ENCODE data around the gene S1PR4. TPM values are rescaled to one million over a fixed set of nuclear protein-coding genes. Genes with fewer than 3 reads are reported as not detected.

The S1PR4 gene
- total RNA-seq, 1 donor = not detected

DNA sequence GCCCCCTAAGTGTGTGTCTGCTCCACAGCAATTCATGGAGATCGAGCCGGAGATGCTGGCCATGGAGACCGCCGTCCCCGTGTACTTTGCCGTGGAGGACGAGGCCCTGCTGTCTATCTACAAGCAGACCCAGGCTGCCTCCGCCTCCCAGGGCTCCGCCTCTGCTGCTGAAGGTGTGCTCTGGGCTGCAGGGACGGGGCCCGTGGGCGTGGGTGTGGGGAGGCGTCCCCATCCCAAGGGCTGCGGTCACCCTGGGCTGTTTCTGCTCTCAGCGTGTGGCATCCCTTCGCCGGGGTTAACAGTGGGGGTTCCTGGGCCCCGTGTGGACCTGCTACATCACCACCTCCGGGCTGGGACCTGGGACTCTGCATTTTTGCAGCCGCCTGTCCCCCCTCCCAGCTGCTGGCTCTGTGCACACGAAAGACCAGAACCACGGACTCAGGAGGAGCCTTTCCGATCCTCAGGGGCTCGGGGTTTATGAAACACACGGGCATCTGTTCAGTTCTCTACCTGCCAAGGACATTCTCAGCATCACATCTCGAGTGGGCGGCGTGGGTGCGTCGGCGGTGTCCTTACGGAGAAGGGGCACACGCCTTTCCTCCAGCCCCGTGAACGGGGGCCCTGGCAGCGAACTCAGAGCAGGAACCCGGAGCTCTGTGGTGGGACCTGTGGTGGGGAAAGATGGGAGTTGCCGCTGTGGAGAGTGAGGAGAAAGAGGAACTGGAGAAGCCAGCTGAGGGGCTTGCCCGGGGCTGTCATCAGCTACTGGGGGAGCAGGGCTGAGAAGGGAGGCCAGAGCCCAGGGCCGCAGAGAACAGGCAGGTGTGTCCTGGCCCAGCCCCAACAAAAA is 14.9 kb downstream of the S1PR4 start:
- peaks cover 51% of the 10 kb centered on the region for H3K79me2 ChIP-seq (ENCODE audit: insufficient read depth, low read length)
- DNase-seq (ENCODE audit: insufficient read length, low spot score, missing footprints) = no peak

DNA sequence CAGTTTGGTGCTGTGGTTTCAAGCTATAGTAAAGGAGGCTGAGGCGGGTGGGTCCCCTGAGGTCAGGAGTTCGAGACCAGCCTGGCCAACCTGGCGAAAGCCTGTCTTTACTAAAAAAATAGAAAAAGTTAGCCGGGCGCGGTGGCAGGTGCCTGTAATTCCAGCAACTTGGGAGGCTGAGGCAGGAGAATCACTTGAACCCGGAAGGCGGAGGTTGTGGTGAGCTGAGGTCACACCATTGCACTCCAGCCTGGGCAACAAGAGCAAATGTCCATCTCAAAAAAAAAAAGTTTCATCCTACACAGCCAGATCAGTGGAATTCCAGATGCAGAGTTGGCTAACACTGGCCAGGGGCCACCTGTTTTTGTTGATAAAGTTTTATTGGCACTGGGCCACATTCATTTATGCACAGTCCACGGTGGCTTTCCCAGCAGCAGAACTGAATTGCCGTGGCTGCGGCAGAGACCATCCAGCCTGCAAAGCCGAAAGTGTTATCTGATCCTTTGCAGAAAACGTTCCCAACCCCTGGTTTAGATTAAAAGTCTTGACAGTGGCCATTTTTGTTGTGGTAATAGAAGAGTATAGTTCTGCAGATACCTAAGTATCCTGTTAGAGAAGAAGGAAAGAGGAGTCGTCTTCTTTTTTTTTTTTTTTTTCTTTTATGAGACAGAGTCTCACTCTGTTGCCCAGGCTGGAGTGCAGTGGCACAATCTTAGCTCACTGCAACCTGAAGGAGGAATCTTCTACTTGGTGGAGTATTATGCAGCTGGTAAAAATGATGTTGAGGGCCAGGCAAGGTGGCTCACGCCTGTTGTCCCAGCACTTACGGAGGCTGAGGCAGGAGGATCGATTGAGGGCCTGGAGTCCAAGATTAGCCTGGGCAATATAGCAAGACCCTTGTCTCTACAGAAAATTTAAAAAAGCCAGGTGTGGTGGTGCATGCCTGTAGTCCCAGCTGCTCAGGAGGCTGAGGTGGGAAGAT is 15.8 kb downstream of the S1PR4 start:
- no peak overlapping the region for H2AFZ ChIP-seq (ENCODE audit: low read length)
- peaks cover 4% of the 10 kb centered on the region for H3K36me3 ChIP-seq (ENCODE audit: insufficient read depth, low read length)
- no peak overlapping the region for H3K4me2 ChIP-seq (ENCODE audit: insufficient read depth, low read length)
- TF ChIP-seq, protein P1, sequence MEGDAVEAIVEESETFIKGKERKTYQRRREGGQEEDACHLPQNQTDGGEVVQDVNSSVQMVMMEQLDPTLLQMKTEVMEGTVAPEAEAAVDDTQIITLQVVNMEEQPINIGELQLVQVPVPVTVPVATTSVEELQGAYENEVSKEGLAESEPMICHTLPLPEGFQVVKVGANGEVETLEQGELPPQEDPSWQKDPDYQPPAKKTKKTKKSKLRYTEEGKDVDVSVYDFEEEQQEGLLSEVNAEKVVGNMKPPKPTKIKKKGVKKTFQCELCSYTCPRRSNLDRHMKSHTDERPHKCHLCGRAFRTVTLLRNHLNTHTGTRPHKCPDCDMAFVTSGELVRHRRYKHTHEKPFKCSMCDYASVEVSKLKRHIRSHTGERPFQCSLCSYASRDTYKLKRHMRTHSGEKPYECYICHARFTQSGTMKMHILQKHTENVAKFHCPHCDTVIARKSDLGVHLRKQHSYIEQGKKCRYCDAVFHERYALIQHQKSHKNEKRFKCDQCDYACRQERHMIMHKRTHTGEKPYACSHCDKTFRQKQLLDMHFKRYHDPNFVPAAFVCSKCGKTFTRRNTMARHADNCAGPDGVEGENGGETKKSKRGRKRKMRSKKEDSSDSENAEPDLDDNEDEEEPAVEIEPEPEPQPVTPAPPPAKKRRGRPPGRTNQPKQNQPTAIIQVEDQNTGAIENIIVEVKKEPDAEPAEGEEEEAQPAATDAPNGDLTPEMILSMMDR (IDR thresholded peaks at IDR 0.05; ENCODE audit: extremely low read depth, low read depth, low read length) = no peak
- no peak for DNase-seq (ENCODE audit: insufficient read length, low spot score, missing footprints)
- H4K20me1 ChIP-seq (ENCODE audit: insufficient read depth, low read length) = peaks cover 9% of the 10 kb centered on the region
- H3K79me2 ChIP-seq (ENCODE audit: insufficient read depth, low read length) = peaks cover 42% of the 10 kb centered on the region
- no peak overlapping the region for H3K27ac ChIP-seq (ENCODE audit: low read depth, low read length)
- no peaks in the 10 kb centered on the region for H3K4me1 ChIP-seq (ENCODE audit: insufficient read depth, low read length)
- no peaks in the 10 kb centered on the region for H3K27me3 ChIP-seq (ENCODE audit: insufficient read depth, low read length)
- no peaks in the 10 kb centered on the region for H3K9me3 ChIP-seq (ENCODE audit: low read depth, low read length)
- no peak overlapping the region for H3K4me3 ChIP-seq (ENCODE audit: insufficient read depth, low read length)

More for the DNA sequence above, 14.9 kb downstream of the S1PR4 start:
- TF ChIP-seq, protein P1 (IDR thresholded peaks at IDR 0.05; ENCODE audit: extremely low read depth, low read depth, low read length) = no peak
- Histone ChIP-seq H3K27ac (ENCODE audit: low read depth, low read length) (no peak overlapping the region), H3K4me2 (ENCODE audit: insufficient read depth, low read length) (no peak overlapping the region), H2AFZ (ENCODE audit: low read length) (no peak overlapping the region), H3K4me1 (ENCODE audit: insufficient read depth, low read length) (no peaks in the 10 kb centered on the region), H4K20me1 (ENCODE audit: insufficient read depth, low read length) (peaks cover 17% of the 10 kb centered on the region), H3K4me3 (ENCODE audit: insufficient read depth, low read length) (no peak overlapping the region), H3K9me3 (ENCODE audit: low read depth, low read length) (no peaks in the 10 kb centered on the region), H3K27me3 (ENCODE audit: insufficient read depth, low read length) (no peaks in the 10 kb centered on the region), H3K36me3 (ENCODE audit: insufficient read depth, low read length) (no peaks in the 10 kb centered on the region)

DNA sequence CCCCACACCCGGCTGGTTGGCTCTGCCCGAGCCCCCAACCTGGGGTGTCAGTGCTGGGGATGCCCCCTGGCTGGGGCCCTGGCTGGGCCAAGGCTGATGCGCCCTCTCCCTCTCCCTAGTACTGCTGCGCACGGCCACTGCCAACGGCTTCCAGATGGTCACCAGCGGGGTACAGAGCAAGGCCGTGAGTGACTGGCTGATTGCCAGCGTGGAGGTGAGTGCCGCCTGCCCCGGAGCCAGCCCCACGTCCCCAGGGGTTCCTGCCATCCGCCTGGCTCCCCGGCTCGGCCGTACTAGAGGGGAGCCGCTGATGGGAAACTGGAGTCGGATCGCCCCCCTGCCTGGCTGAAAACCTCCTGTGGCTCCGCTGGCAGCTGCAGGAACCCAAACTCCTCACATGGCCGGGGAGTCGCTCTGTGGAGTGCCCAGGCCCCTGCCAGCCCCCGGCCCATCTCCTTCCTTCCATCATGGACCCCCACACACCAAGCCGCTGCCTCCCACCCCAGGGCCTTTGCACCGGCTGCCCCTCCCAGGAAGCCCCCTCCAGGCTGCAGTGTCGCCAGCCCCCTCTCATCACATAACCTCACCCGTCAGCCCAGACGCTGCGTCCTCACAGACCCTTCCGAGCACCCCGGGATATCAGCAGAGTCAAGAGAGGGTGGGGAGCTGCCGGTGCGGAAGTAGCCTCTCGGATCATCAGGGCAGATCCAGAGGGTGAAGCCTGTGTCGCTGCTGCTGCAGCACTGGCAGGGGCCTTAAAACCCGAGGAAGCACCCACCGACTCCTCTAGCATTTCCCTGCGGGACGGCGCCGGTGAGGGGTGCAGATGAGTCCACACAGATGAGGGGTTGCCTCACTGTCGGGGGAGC is 17.7 kb downstream of the S1PR4 start:
- Histone ChIP-seq H3K4me1 (ENCODE audit: insufficient read depth, low read length) (no peaks in the 10 kb centered on the region), H3K36me3 (ENCODE audit: insufficient read depth, low read length) (peaks cover 4% of the 10 kb centered on the region), H2AFZ (ENCODE audit: low read length) (no peak overlapping the region), H3K27ac (ENCODE audit: low read depth, low read length) (no peak overlapping the region), H3K79me2 (ENCODE audit: insufficient read depth, low read length) (peaks cover 23% of the 10 kb centered on the region), H3K27me3 (ENCODE audit: insufficient read depth, low read length) (no peaks in the 10 kb centered on the region), H3K9me3 (ENCODE audit: low read depth, low read length) (no peaks in the 10 kb centered on the region), H4K20me1 (ENCODE audit: insufficient read depth, low read length) (peaks cover 3% of the 10 kb centered on the region), H3K4me3 (ENCODE audit: insufficient read depth, low read length) (no peak overlapping the region), H3K4me2 (ENCODE audit: insufficient read depth, low read length) (no peak overlapping the region)
- DNase-seq (ENCODE audit: insufficient read length, low spot score, missing footprints) = no peak
- TF ChIP-seq, protein P1 (IDR thresholded peaks at IDR 0.05; ENCODE audit: extremely low read depth, low read depth, low read length) = no peak
